HepG2 (cell line): Measurements from ENCODE around the gene ARID1A. TPM values are rescaled to one million over a fixed set of nuclear protein-coding genes. Genes with fewer than 3 reads are reported as not detected.
"Not testable (repeated sequence)": the region's sequence is repeated elsewhere in the genome, so short reads cannot be mapped to it uniquely, and the experiment has no call there.

Experiments used
- ATAC-seq: fragments of 200-7000 bp; cut with Tn5 transposase; 3 replicates; pipeline ENCODE4 v1.9.1; 2020; ENCODE audit warnings: mild to moderate bottlenecking, moderate library complexity
- BruUV-seq: library from RNA; stranded (reverse); fragments of 400-500 nt; replicated peaks from 2 replicates; lab custom pipeline; 2021; lab: Mats Ljungman, UMichigan
- CTCF ChIA-PET: fragments of 300-600 bp; formaldehyde crosslinking; extraction: SDS; loops from one replicate; lab custom pipeline; 2021; ENCODE audit warnings: low total read pairs, inconsistent platforms, low intra/inter-chr PET ratio; lab: Yijun Ruan, JAX
- POLR2A ChIA-PET: fragments of 350-600 bp; sonication (Branson Sonifier 250); formaldehyde crosslinking; loops from one replicate; lab custom pipeline; 2020; ENCODE audit warnings: antibody characterized with exemption, inconsistent platforms; lab: Yijun Ruan, JAX
- DNase-seq: peaks from one replicate; pipeline ENCODE4 v3.0.0-alpha.2; 2015; ENCODE audit warnings: low spot score
- FAIRE-seq: peaks from 3 replicates; lab custom pipeline; 2011; peaks lifted over from hg19 to GRCh38; lab: Jason Lieb, UNC
- H2AFZ ChIP-seq: one replicate; pipeline ENCODE4 v1.6.1; 2011; ENCODE audit warnings: low read length, inconsistent platforms
- H3K27ac ChIP-seq: fragments of 300-600 bp; 3 replicates; pipeline ENCODE4 v1.8.0; 2011; ENCODE audit warnings: mixed run types, mild to moderate bottlenecking, mixed read lengths, low read length, inconsistent platforms; ENCODE audit not compliant: insufficient read depth; ENCODE audit errors: extremely low read length
- H3K27me3 ChIP-seq, 2 experiments: fragments of 200-600 bp in 1 of 2; 2 replicates in 1 of 2; 3 replicates in 1 of 2; pipeline versions ENCODE4 v1.6.0 to v1.8.0; 2011; ENCODE audit warnings: low read length in 2 of 2, mild to moderate bottlenecking in 2 of 2, moderate library complexity in 2 of 2, inconsistent platforms in 1 of 2; ENCODE audit not compliant: insufficient read depth in 2 of 2, control insufficient read depth in 1 of 2
- H3K36me3 ChIP-seq, 2 experiments: fragments of 200-600 bp in 1 of 2; replicated peaks in 1 of 2; 2 replicates in 1 of 2; 3 replicates in 1 of 2; pipeline versions ENCODE4 v1.5.1 to v1.8.0; 2011; ENCODE audit warnings: low read length in 2 of 2, inconsistent platforms in 1 of 2; ENCODE audit not compliant: insufficient read depth in 2 of 2, control insufficient read depth in 1 of 2
- H3K4me1 ChIP-seq: 2 replicates; pipeline ENCODE4 v1.5.1; 2012; ENCODE audit warnings: low read length, inconsistent platforms; ENCODE audit not compliant: insufficient read depth
- H3K4me2 ChIP-seq: 2 replicates; pipeline ENCODE4 v1.6.0; 2011; ENCODE audit warnings: low read depth, low read length, inconsistent platforms
- H3K4me3 ChIP-seq, 3 experiments: fragments of 200-600 bp in 1 of 3; sonication (generic), shearing (Covaris generic) in 1 of 3; replicated peaks in 1 of 3; 2 replicates each; pipeline ENCODE4 v1.5.1; 2011 to 2016; ENCODE audit warnings: low read length in 3 of 3, inconsistent platforms in 2 of 3, low read depth in 2 of 3, mild to moderate bottlenecking in 2 of 3, control low read depth in 1 of 3, mixed read lengths in 1 of 3; ENCODE audit not compliant: insufficient read depth in 1 of 3
- H3K79me2 ChIP-seq: one replicate; pipeline ENCODE4 v1.6.1; 2011; ENCODE audit warnings: low read length, inconsistent platforms; ENCODE audit not compliant: insufficient read depth
- H3K9ac ChIP-seq: 2 replicates; pipeline ENCODE4 v1.6.0; 2011; ENCODE audit warnings: mild to moderate bottlenecking, low read depth, low read length, inconsistent platforms; ENCODE audit not compliant: insufficient read depth
- H3K9me3 ChIP-seq: 2 replicates; pipeline ENCODE4 v1.5.1; 2012; ENCODE audit warnings: mild to moderate bottlenecking, low read length
- H4K20me1 ChIP-seq: 2 replicates; pipeline ENCODE4 v1.6.0; 2011; ENCODE audit warnings: inconsistent platforms, mild to moderate bottlenecking, low read length, moderate library complexity; ENCODE audit not compliant: insufficient read depth
- FOSL2 ChIP-seq: sonication (generic); formaldehyde crosslinking; IDR thresholded peaks from 2 replicates; pipeline ENCODE4 v1.4.0; 2020; ENCODE audit warnings: missing genetic modification reagents
- MAFF ChIP-seq: IDR thresholded peaks from 2 replicates; pipeline ENCODE4 v1.6.1; 2011; ENCODE audit warnings: low read depth, low read length, improper control_type of control experiment
- MAFK ChIP-seq, 2 experiments: IDR thresholded peaks in 1 of 2; conservative IDR thresholded peaks in 1 of 2; 2 replicates each; pipeline ENCODE4 v1.6.1; 2011; ENCODE audit warnings: improper control_type of control experiment in 2 of 2, low read length in 2 of 2
- RCOR2 ChIP-seq: IDR thresholded peaks from 2 replicates; pipeline ENCODE4 v1.6.1; 2016; ENCODE audit warnings: missing biosample characterization, missing genetic modification reagents
- WGBS: methylation state at CpG from one replicate; pipeline ENCODE4 v1.1.6; 2017; ENCODE audit warnings: low lambda C conversion rate; 5-methylcytosine and 5-hydroxymethylcytosine counted together
- in situ Hi-C: cut with HindIII; loops from 2 replicates; pipeline ENCODE4 v1.10.0; 2017; ENCODE audit warnings: low pct_unique_long_range_greater_than_20kb; ENCODE audit not compliant: extremely low pct_ligation_motif_present
- intact Hi-C: fragments of 100-400 bp; cut with micrococcal nuclease; formaldehyde crosslinking; loops from one replicate; pipeline ENCODE4 v1.10.0; 2022; ENCODE audit not compliant: unreplicated experiment
- polyA plus RNA-seq, 8 experiments: library from polyadenylated mRNA; depleted of rRNA in 3 of 8; stranded (reverse) in 7 of 8; unstranded in 1 of 8; fragments of >200 nt; fragmentation: Illumina TruSeq in 4 of 8; extraction: Trizol in 4 of 8; gene quantifications; 2 replicates each; pipeline versions ENCODE4 v1.2.1 to v1.2.3, GENCODE V29; 2011 to 2016; ENCODE audit warnings: low read depth in 4 of 8, missing spikeins in 1 of 8, mixed read lengths in 1 of 8; ENCODE audit not compliant: insufficient read depth in 1 of 8
- total RNA-seq, 5 experiments: library from RNA; depleted of rRNA; stranded (reverse); fragments of >200 nt; fragmentation: Illumina TruSeq; extraction: Trizol; gene quantifications; 2 replicates each; pipeline ENCODE4 v1.2.3, GENCODE V29; 2016; ENCODE audit warnings: low read depth in 1 of 5

The ARID1A gene
- total and polyA plus RNA-seq, 2 of the 13 experiments (the other 11 are each of a cell fraction or from before 2014, with no cell fraction given), result 11.9 to 15.9 TPM

DNA sequence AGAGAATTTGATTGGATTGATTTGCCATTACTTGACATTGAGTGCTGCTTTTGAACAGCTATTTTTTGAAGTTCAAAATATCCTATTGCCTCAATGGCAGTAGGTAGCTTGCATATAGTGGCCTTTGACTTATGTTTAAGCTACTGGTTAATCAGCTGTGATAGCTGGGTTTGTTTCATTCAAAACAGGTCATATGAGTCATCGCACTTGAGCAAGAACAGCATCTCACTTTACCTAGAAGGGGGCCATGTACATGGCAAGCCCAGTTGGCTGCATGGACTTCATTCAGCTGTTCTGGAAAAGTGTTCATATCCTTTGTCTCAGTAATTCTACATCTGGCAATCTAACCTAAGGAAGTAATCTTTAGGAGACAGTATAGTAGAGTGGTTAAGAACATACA, 29.0 kb upstream of the ARID1A start:
- WGBS, result 50% methylated on average over 1 of the region's 1 CpG
- CTCF ChIA-PET, result no interaction called here

DNA sequence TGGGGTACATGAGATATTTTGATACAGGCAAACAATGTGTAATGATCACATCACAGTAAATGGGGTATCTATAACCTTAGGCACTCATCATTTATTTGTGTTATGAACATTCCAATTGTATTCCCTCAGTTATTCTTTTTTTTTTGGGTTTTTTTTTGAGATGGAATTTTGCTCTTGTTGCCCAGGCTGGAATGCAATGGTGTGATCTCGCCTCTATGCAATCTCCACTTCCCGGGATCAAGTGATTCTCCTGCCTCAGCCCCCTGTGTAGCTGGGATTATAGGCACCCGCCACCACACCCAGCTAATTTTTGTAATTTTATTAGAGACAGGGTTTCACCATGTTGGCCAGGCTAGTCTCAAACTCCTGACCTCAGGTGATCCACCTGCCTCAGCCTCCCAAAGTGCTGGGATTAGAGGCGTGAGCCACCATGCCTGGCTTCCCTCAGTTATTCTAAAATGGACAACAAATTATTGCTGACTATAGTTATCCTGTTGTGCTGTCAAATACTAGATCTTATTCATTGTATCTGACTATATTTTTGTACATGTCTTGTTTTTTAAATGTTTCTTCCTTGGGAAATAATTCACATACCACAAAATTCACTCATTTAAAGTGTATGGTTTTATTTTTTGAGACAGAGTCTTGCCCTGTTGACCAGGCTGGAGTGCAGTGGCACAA, 27.6 kb upstream of the ARID1A start:
- H2AFZ ChIP-seq, H3K79me2 ChIP-seq, POLR2A ChIA-PET, H3K27ac ChIP-seq, H3K27me3 ChIP-seq, H3K4me3 ChIP-seq, H4K20me1 ChIP-seq, FAIRE-seq, intact Hi-C loops, ATAC-seq, H3K9me3 ChIP-seq, in situ Hi-C loops, DNase-seq, H3K4me2 ChIP-seq, H3K9ac ChIP-seq, H3K36me3 ChIP-seq, H3K4me1 ChIP-seq, BruUV-seq, CTCF ChIA-PET: not testable (repeated sequence)
- WGBS, result 44% methylated on average over 4 of the region's 4 CpGs
- peak; percentile 6 to 52; a peak in 2 of 4 replicates for TF ChIP-seq MAFK (conservative IDR thresholded peaks at IDR 0.05 in 1 of 2, IDR thresholded peaks at IDR 0.05 in 1 of 2; ENCODE audit: low read length in 2 of 2)
- TF ChIP-seq MAFF, result peak; percentile 19; the same call in 1 of the 2 replicates

More for the DNA sequence above, 29.0 kb upstream of the ARID1A start:
- TF ChIP-seq FOSL2, result peak; percentile 72
- no peak for TF ChIP-seq RCOR2 (CRISPR knock-in tag)
- no peak for DNase-seq
- H2AFZ ChIP-seq, result no peak overlapping the region
- H3K4me3 ChIP-seq, result no peak overlapping the region
- no peaks in the 10 kb centered on the region for H3K36me3 ChIP-seq
- H3K4me1 ChIP-seq, result no peaks in the 10 kb centered on the region
- H3K4me2 ChIP-seq, result no peak overlapping the region
- no peak overlapping the region for H3K9ac ChIP-seq
- H4K20me1 ChIP-seq, result no peaks in the 10 kb centered on the region
- H3K27ac ChIP-seq, result no peak overlapping the region
- ATAC-seq, result no peak
- intact Hi-C loops, result no loop called here
- FAIRE-seq, result no peak
- in situ Hi-C loops, result no loop called here
- H3K27me3 ChIP-seq, result peaks cover 1 to 5% of the 10 kb centered on the region in 2 experiments; a peak in 1 of 5 replicates
- no peaks in the 10 kb centered on the region for H3K79me2 ChIP-seq
- BruUV-seq, result no TSS peak
- POLR2A ChIA-PET, result interaction anchor here (1.6 kb wide), 1 partner anchor 27 kb away, joined by 7 read pairs; no protein-coding TSS in a partner anchor
- no peaks in the 10 kb centered on the region for H3K9me3 ChIP-seq
